Stimulated activated CD8-positive, alpha-beta memory T cell treated with anti-CD3 and anti-CD28 coated beads, Interleukin-2, amount 100 ng/mL, for 1 hour (primary cell): ENCODE data around the gene ALPK1.
"Not testable (repeated sequence)": the region's sequence is repeated elsewhere in the genome, so short reads cannot be mapped to it uniquely, and the experiment has no call there.

Experiments used
- DNase-seq, 2 donors: peaks; one replicate each; pipeline ENCODE4 v3.0.0-alpha.2; 2020; ENCODE audit warnings: low read depth in 2 of 2

The ALPK1 gene

DNA sequence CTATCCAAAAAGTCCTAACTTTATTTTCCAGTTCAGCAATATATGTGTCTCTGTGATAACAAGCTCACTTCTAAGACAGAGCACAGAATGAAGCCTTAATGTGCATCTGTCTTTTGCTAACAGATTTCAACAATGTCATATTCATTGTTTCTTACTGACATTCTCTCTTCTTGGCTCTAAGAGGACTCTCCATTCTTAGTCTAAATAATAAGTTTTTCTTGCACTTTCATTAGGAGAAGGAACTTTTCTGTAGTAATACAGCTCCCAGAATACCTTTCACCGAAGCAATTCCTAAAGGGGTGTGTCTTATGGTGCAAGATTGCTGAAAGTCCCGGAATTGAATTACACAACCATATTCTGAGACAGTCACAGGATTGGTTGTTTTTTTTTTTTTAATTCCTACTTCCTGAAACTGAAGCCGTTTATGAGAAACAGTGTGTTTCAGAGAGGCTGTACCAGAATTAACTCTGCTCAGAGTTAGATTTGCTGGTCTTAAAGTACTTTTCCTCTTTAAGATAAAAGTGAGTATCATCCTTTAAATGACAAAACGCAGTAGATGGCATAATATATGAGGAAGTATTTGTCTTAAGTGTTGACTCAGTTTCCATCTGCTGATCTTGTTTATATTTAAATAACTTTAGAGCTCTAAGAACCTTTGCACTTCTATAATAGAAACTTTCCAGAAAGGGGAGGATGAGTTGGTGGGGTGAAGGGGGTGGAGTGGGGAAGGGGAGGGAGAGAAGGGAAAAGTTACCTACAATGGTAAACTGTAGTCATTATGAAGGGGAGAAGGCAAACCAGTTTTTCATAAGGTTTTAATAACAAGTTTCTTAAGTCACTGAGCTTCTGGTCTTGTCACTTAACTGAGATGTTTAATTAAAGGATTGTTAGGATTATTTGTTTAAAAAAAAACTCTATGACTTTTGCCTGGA lies at the start of gene ALPK1:
Gene ALPK1, plus strand, starts transcription at position 421 of the 932 bp plus-strand sequence.
- DNase-seq, result no peak

DNA sequence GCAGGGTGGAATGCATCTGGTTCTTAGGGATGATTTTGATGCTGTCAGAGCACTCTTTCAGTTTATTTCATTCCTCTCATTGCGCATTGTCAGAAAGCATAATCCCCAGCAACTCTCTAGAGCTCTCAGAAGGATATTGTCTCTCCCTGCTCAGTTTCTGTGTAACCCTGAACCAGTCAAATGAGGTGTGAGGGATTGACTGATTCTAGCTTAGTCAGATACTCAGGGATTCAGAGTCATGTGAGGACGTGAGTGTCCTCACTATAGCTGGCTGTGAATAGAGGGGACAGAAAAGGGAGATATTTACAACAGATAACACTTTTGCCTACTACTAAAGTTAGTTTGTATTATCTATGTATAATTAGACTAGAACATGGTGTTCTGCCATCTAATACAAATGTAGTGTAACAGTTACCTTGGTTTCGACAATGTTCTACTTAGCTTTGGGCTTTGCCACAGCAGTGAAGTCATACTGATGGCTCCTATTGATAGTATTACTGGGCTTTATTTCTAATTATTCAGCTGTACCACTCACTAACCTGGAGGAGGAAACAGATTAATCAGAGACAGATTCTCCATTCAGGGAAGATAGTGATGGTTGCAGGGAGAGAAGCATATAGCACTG lies 46.0 kb upstream of the ALPK1 start:
- DNase-seq, result no peak

DNA sequence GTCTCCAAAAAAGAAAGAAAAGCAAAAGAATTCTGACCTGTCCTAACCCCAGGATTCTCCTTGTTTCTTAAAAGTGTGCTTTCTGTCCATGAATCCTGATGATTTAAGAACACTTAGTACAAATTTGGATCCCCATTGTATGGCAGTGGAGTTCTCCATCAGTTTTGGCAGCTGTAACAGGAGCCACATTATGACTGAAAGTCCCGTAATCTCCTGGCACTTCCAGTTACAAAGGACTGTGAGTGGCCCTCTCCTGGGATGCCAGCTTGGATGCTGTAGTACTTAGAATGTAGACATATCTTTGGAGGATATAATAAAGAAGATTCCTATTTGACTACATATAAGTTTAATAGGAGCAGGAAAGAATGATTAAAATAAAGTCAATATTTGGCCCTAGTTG lies 44.9 kb upstream of the ALPK1 start:
- DNase-seq, result no peak

DNA sequence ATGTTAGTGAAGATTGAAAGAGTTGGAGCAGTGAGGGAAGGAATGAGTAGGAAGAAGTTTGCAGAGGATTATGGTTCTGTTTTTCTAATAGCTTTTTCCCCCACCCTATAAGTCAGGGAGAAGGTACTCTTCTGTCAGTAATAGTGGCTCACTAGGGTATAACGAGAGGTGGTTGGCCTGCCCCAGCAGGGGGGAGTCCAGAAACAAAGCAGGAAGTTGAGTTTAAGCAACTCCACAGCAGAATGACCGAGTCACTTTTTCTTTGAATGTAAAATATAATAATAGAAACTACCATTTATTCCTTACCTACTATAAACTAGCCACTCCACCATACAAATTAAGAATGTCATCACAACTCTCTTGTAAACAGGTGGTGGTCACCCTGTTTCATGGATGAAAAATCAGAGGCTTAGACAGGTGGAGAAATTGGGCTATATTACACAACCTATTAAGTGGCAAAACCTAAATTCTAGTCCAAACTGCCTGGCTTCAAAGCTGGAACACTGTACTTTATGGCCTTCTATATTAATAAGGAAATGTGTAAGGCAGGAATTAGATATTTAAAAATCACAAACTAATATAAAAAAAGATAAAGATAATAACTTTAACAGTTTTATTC lies 43.7 kb upstream of the ALPK1 start:
- no peak for DNase-seq

DNA sequence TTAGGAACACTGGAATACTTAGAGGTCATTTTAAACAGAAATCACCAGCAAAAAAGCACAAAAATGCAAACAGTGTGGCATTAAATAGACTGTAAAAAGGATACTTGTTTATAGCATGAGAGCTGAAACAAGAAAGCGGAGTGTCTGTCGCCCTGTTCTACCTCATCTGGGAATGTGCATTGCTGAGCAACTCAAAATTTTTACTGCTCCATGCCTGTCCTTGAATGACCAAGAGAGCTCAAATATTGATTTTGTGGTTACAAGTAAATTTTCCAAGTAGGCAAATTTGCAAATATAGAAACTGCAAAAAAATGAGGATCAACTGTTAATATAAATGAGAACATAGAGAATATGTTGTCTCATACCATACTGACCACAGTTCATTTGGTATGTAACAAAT lies 40.1 kb upstream of the ALPK1 start:
- no peak for DNase-seq

DNA sequence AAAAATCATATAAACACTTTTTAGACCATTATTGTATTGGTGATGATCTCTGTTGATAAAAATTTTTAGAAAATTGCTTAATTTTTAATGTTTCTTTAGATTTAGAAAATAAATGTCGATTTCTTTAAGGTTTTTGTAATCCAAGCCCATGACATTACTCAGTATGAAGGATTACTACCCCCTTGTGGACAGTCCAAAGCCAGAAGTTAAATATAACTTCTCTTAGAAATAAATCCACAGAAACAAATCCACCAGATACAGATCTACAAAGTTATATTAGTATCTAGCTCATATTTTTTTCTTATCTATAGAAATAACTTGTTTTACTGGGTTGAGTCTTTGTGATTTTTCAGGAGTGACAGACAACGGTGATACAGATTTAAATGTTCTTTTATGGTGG lies 30.3 kb upstream of the ALPK1 start:
- DNase-seq, result no peak

DNA sequence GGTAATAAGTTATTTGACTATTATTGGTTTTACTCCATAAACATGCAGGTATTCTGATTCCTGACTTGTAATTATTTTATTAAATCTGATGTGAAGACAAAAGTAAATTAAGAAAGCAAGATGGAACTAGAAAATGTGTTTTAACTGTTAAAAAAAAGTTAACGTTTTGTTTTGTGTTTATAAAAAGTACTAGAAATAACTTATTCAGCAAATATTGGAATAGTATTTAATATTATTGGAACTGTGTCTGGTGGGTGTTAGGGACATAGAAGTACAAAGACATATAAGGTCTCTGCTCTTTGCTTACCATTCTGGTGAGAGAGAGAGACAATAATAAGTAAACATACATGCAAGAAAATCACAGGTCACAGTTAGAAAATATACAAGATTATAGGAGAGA lies 27.1 kb upstream of the ALPK1 start:
- no peak for DNase-seq

DNA sequence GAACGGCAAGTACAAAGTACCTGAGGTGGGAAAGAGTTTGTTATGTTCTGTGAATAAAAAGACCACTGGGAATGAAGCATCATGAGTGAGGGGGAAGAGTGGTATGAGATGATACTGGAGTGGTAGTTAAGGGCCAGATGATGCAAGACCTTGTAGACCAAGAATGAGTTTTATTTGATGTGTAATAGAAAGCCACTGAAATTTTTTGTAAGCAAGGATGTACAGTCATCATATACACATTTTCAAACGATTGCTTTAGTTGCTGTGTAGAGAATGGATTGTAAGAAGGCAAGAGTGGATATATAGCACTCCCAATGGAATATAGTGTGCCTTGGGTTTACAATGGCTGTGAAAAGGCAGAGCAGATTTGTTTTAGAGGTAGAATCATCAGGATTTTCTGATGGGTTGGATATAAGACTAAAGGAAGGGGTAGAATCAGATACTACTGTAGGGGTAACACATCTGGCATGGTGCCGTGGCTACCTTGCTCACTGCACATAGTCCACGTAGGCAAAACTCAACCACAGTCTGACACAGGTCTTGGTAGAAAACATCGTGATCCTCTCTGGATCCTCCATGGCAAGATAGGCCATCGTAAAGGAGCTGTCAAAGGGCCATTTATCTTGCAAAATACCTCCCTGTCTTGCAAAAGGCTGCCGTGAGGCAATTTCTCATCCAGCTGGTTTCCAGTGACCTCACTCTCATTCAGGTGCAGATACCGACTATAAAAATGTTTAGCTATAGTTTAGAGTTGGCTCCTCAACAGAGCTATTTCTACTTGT lies 26.3 kb upstream of the ALPK1 start:
- DNase-seq, result no peak

DNA sequence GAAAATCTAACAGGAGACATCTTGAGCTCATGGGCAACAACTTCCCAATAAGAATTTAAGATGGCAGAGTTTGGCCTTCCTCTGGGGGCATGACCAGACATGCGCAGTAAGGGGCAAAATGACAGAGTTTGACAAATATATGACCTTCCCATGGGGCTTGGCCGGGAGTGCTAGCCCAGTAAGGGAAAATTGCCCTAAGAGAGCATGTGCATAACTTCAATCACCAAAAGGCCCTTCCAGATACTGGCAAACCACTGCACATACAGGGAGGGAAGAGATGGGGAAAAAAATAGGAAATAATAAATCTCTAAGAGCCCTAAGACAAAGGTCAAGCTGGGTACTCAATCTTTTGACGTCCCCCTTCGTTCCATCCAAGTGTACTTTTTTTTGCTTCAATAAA lies 24.9 kb upstream of the ALPK1 start:
- DNase-seq, result no peak

DNA sequence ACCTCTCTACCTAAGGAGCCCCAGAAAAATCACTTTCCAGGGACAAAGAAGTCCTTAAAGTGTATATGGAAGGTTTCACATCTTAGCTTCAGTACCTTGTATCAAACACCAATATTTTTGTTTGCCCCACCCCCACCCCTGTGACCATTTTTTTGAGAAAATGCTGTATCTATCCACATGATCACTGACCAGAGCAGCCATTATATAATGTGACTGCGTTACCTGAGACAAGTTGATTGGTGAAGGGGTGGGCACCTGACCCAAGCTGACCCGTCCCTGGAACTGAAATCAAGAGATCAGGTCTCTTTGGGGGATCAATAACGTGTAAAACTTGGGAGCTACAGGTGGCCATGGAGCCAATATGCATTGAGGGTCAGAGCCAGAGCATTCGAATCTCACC lies 22.2 kb upstream of the ALPK1 start:
- DNase-seq, result no peak

DNA sequence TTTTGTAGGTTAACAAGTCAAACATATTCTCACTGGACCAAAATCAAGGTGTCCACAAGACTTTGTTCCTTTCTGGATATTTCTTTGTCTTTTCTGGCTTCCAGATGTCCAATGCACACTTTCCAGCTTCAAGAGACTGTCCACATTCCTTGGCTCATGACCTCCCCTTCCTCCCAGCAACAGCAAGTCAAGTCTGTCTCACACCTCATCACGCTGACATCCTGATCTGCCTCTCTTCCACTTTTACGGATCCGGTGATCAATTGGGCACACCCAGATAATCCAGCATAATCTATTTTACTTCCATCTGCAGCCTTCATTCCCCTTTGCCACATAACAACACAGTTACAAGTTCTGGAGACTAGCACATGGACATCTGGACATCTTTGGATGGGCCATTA lies 21.1 kb upstream of the ALPK1 start:
- no peak for DNase-seq

DNA sequence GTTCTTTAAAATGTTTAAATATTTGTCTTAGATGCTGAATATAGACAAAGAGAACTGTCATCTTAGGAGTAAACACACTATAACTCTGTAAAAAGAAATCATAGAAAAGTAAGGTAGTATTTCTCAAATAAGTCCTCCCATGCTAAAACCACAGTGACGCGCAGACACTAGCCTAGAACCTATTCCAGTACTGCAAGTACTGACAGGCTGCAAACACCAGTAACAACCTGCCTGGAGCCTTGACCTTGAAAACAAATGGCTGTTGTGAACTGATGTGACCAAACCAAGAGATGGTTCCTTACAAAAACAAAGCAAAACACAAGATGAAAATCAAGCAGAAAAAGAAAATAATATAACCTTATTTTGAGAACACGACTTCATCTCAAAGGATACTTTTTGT lies 19.9 kb upstream of the ALPK1 start:
- no peak for DNase-seq

DNA sequence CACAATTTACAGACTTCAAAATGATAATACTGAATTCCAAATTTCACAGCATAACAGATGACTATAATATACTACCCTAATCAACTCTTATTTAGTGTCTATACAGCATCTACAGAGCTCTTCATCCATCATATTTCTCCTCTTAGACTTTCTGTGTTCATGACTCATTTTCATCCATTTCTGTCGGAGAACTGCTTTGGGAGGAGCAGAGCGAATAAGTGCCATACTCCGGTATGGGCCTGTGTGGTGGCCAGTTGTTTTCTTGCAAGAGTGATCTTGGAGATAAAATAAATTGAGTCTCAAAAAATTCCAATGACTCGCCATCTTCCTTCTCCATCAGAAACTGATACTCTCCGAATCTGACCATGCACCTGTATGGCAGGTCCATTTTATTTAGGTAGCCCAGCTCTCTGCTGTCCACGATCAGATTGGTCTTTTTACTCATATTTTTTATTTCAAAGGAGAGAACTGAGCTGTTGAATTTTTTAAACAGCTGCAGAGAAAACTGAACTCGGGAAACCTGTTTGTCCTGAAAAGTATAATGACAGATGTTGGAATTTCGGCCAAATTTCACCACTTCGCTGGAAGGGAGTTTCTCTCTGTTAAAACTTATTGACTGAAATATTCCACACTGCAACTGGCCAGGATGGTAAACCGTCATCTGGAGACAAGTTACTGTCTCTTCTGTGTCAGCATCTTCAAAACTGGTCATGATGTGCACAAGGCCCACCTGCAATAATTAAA lies 19.3 kb upstream of the ALPK1 start:
- no peak for DNase-seq

DNA sequence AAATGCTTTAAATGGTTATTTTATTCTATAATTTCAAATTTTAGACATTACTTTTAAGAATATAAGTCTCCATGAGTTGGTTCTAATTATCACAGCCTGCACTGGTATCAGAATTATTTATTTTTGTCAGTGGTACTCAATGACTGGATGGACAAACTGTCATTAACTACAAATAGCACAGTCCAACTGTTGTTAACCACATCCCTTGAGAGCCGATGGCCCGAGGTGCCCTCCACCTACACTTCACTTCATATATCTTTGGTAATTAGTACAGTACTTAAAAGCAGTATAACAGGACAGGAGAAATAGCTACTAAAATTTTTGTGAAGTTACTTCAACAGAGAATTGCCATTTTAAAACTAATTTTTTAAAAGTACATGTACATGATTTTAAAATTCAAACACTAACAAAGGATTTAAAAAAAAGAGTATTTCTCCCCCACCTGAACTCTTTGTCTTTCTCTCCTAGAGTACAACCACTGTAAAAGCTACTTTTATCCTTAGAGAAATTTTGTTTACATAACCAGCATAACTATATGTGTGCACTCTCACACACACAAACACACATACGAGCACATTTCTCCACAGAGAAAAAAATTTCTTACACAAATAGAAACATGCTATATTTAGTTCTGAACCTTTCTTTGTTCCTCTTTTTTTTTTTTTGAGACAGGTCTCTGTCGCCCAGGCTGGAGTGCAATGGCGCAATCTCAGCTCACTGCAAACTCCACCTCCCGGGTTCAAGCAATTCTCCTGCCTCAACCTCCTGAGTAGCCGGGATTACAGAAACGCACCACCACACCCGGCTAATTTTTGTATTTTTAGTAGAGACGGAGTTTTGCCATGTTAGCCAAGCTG lies 17.9 kb upstream of the ALPK1 start:
- DNase-seq, result no peak

DNA sequence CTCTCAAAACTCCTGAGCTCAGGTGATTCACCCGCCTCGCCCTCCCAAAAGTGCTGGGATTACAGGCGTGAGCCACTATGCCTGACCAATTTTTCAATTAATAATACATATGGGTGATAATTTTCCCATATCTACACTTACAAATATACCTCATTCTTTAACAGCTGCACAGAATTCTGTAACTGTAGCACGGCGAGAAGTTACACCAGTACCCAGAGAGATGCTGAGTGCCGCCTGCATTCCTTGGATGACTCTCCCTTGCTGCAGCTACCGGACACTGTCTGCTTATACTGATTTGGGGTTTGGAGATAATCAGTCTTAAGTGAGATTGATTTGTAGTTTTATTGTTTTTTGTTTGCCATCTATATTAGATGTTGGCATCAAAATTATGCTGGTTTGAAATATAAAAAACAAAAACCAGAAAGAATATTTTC lies 17.3 kb upstream of the ALPK1 start:
- no peak for DNase-seq

DNA sequence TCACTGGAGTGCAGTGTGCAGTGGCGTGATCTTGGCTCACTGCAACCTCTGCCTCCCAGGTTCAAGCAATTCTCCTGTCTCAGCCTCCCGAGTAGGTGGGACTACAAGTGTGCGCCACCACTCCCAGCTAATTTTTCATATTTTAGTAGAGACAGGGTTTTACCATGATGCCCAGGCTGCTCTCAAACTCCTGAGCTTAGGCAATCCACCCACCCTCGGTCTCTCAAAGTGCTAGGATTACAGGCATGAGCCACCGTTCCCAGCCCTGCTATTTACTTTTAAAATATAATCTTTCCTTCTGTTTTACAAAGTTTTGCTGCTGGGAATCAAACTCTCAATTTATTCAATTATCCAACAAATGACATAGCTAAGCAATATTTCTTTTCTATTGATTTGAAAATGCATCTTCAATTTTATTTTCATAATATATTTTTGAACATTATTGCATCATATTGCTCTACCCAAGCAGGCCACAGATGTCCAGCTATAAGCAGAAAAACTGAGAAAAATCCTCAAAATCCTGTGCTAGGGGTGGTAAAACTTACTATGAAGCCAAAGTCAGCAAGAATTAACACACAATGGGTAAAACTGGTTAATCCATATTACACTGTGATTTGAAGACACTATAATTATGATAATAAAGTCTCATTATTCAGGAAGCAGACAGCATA lies 16.6 kb upstream of the ALPK1 start:
- no peak for DNase-seq

DNA sequence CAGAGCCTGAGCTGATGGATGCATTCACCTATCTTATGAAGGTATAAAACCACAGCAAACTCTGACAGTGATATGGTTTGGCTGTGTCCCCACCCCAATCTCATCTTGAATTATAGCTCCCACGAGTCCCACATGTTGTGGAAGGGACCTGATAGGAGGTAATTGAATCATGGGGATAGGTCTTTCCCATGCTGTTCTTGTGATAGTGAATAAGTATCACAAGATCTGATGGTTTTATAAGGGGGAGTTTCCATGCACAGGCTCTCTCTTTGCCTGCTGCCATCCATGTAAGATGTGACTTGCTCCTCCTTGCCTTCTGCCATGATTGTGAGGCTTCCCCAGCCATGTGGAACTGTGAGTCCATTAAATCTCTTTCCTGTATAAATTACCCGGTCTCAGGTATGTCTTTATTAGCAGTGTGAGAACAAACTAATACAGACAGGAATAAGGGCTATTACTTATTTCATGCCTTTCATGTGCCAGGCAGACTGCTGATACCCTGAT lies 15.2 kb upstream of the ALPK1 start:
- not testable (repeated sequence) for DNase-seq

DNA sequence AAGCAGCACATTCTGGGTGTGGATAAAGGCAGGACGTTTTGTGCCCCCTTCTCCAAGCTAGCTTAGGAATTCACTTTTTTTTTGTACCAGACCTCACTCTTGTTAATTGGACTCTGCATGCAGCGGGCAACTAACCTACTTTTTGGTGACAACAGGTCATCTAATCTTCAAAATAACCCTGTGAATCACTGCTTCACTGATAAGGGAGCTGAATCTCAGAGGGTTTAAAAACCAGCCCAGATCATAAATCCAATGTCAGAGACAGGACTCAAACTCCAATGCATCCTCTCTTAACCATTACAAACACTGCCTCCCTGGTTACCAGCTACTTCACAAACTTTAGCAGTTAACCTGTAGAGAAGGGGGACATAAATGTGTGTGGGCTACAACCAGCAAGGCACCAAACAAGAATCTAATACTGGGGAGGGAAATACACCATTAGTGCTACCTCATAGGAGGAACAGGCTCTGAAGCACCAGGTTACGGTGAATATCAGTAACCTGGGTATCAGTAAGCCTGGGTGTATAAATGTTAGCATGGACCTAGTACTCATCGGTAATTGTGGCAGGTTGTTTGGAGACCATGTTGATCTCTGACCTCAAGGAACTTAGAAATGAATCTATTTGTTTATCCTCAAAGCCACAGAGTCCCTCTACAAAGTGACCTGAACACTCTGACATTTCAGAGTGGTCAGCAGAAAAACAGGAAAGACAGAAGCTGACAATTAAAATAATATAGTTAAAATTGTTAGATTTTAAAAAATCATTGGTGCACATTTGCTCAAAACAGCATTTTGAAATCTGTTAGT lies 14.1 kb upstream of the ALPK1 start:
- no peak for DNase-seq

DNA sequence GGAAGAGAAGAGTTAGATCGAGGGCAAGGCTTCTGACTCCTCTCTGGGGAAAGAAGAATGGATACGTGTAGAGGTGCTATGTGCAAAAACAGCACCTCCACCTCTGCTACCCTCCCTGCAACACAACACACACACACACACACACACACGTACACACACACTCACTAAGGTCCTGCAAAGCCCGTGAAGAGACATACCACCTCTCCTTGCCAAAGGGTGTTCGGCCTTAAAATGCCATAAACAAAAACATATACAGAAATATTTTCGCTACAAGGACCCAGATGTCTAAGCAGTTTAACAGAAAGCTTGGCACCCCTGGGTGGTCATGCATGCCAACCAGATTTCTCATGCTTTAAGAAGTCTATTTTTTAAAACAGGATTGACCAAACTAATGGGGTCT lies 13.0 kb upstream of the ALPK1 start:
- no peak for DNase-seq
